OCI-LY3 (cell line): ENCODE data around the gene DCTN1.

Experiments
- H2AFZ ChIP-seq: fragments of 200-600, 300-600 bp; shearing (Covaris generic); 2 replicates; pipeline ENCODE4 v1.6.0; 2014; ENCODE audit warnings: antibody characterized with exemption, low read depth, low read length
- H3K27ac ChIP-seq: fragments of 200-600, 300-600 bp; sonication (generic); 2 replicates; pipeline ENCODE4 v1.5.1; 2014; ENCODE audit warnings: mild to moderate bottlenecking, low read length, moderate library complexity, mixed read lengths
- H3K27me3 ChIP-seq: fragments of 200-600, 300-600 bp; sonication (generic); 2 replicates; pipeline ENCODE4 v1.6.1; 2014; ENCODE audit warnings: low read depth, low read length, mixed read lengths
- H3K36me3 ChIP-seq: fragments of 200-600, 300-600 bp; sonication (generic); replicated peaks from 2 replicates; pipeline ENCODE3; 2014; ENCODE audit warnings: low read depth, low read length, mixed read lengths
- H3K4me1 ChIP-seq: fragments of 300-600, 200-600 bp; sonication (generic); 2 replicates; pipeline ENCODE4 v1.6.1; 2014; ENCODE audit warnings: low read length, mixed read lengths
- H3K4me2 ChIP-seq: fragments of 200-600, 300-600 bp; sonication (generic); 2 replicates; pipeline ENCODE4 v1.6.1; 2014; ENCODE audit warnings: low read length, mixed read lengths
- H3K4me3 ChIP-seq: fragments of 300-600, 200-600 bp; sonication (generic); 2 replicates; pipeline ENCODE4 v1.5.1; 2014; ENCODE audit warnings: antibody characterized with exemption, mild to moderate bottlenecking, low read length, moderate library complexity
- H3K79me2 ChIP-seq: fragments of 300-600, 200-600 bp; shearing (Covaris generic); 2 replicates; pipeline ENCODE4 v1.6.1; 2014; ENCODE audit warnings: mild to moderate bottlenecking, low read length, mixed read lengths
- H3K9ac ChIP-seq: fragments of 300-600, 200-600 bp; shearing (Covaris generic); 2 replicates; pipeline ENCODE4 v1.6.0; 2014; ENCODE audit warnings: mild to moderate bottlenecking, low read length, moderate library complexity
- H3K9me3 ChIP-seq: fragments of 200-600, 300-600 bp; shearing (Covaris generic); 2 replicates; pipeline ENCODE4 v1.6.1; 2014; ENCODE audit warnings: low read length, mixed read lengths; ENCODE audit not compliant: insufficient read depth
- H4K20me1 ChIP-seq: fragments of 200-600, 300-600 bp; sonication (generic); 2 replicates; pipeline ENCODE4 v1.6.1; 2016; ENCODE audit warnings: low read length, mixed read lengths; ENCODE audit not compliant: insufficient read depth
- CTCF ChIP-seq: fragments of 200-600, 300-600 bp; sonication (generic); IDR thresholded peaks from 2 replicates; pipeline ENCODE4 v1.5.1; 2014; ENCODE audit warnings: antibody characterized with exemption, low read length, low read depth
- EZH2phosphoT487 ChIP-seq: fragments of 200-600 bp; shearing (Covaris generic); IDR thresholded peaks from 2 replicates; pipeline ENCODE4 v1.6.1; 2018; ENCODE audit warnings: antibody characterized with exemption, mixed run types, low read depth

The DCTN1 gene

GRCh38 chr2:74425523-74425922 is 45.4 kb upstream of the DCTN1 start:
- Histone ChIP-seq H3K36me3 (peaks cover 27% of the 10 kb centered on the region), H3K9ac (no peak overlapping the region), H3K27ac (no peak overlapping the region), H3K4me1 (peaks cover 5% of the 10 kb centered on the region), H3K4me2 (no peak overlapping the region), H4K20me1 (no peaks in the 10 kb centered on the region), H3K27me3 (no peaks in the 10 kb centered on the region), H3K4me3 (no peak overlapping the region), H3K9me3 (no peaks in the 10 kb centered on the region), H3K79me2 (no peaks in the 10 kb centered on the region), H2AFZ (no peak overlapping the region)
- TF ChIP-seq CTCF (no peak), EZH2phosphoT487 (no peak)

- peaks cover 10% of the 10 kb centered on the region for H3K4me1 ChIP-seq
- H3K27ac ChIP-seq: no peak overlapping the region
- TF ChIP-seq EZH2phosphoT487: no peak
- TF ChIP-seq CTCF: no peak
- H3K27me3 ChIP-seq: no peaks in the 10 kb centered on the region
- no peaks in the 10 kb centered on the region for H4K20me1 ChIP-seq
- peaks cover 27% of the 10 kb centered on the region for H3K36me3 ChIP-seq
- H3K4me2 ChIP-seq: no peak overlapping the region
- H3K79me2 ChIP-seq: no peaks in the 10 kb centered on the region
- no peak overlapping the region for H3K4me3 ChIP-seq
- no peak overlapping the region for H3K9ac ChIP-seq
- H3K9me3 ChIP-seq: no peaks in the 10 kb centered on the region
- no peak overlapping the region for H2AFZ ChIP-seq
Measured at GRCh38 chr2:74424995-74425406, 44.9 kb upstream of the DCTN1 start.

DNA sequence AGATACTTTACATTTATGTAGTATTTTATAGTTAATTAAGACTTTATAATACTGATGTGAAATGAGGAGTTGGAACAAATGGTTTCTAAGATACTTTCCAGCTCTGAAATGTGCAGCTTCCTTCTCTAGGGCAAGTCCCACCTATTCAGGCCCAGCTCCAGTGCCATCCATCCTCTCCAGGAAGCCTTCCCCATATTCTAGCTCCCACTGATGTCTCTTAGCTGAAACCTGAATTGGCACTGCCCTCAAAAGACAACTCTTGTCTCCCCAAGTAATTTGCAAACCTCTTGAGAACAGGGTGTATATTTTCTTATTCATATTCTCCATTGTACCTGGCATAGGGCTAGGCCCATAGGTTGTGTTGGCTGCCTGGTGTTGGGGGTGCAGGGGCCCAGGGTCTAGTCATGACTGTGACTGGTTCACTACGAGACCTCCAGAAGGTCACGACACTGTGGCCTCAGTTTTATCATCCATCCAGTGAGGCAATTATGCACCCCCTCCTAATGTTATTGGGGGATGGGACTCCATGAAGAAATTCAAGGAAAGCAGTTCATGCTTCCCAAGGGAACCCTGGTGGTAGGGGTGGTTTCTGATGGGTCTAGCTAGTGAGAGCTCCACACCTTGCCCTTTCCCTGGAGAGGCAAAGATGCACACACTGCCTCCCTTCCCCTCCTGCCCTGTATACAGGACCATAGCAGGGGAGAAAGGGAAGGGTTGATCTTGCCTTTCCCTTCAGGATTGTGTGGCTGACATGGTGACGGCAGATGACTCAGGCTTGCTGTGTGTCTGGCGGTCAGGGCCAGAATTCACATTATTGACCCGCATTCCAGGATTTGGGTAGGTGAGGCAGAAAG is 44.3 kb upstream of the DCTN1 start:
- Histone ChIP-seq H3K79me2 (no peaks in the 10 kb centered on the region), H3K4me1 (peaks cover 17% of the 10 kb centered on the region), H3K27me3 (no peaks in the 10 kb centered on the region), H3K4me2 (no peak overlapping the region), H3K36me3 (peaks cover 27% of the 10 kb centered on the region), H2AFZ (no peak overlapping the region), H4K20me1 (no peaks in the 10 kb centered on the region), H3K9ac (no peak overlapping the region), H3K4me3 (no peak overlapping the region), H3K27ac (no peak overlapping the region), H3K9me3 (no peaks in the 10 kb centered on the region)
- TF ChIP-seq EZH2phosphoT487: no peak
- no peak for TF ChIP-seq CTCF

GRCh38 chr2:74423231-74424095 is 43.4 kb upstream of the DCTN1 start:
- TF ChIP-seq CTCF (no peak), EZH2phosphoT487 (no peak)
- H3K4me2 ChIP-seq: no peak overlapping the region

More at GRCh38 chr2:74423231-74424095, 43.4 kb upstream of the DCTN1 start:
- no peaks in the 10 kb centered on the region for H3K9me3 ChIP-seq
- H3K9ac ChIP-seq: no peak overlapping the region
- peaks cover 24% of the 10 kb centered on the region for H3K4me1 ChIP-seq
- H3K27me3 ChIP-seq: no peaks in the 10 kb centered on the region
- no peak overlapping the region for H3K4me3 ChIP-seq
- H2AFZ ChIP-seq: no peak overlapping the region
- no peaks in the 10 kb centered on the region for H4K20me1 ChIP-seq
- H3K79me2 ChIP-seq: no peaks in the 10 kb centered on the region
- H3K27ac ChIP-seq: no peak overlapping the region
- H3K36me3 ChIP-seq: peaks cover 24% of the 10 kb centered on the region
